Measurements from ENCODE around the gene TLL1.

- TF ChIP-seq POLR2AphosphoS5 (IDR thresholded peaks at IDR 0.05), result no peak
- no peak for TF ChIP-seq POLR2A (IDR thresholded peaks at IDR 0.05; ENCODE audit: low read depth)
- TF ChIP-seq CTCF (IDR thresholded peaks at IDR 0.05), result no peak
Observed at GRCh38 chr4:165877286-165877685, 4.2 kb downstream of the TLL1 start.

All from esophagus muscularis mucosa (tissue), 3 donors.